ENCODE data around the gene CARHSP1.

DNA sequence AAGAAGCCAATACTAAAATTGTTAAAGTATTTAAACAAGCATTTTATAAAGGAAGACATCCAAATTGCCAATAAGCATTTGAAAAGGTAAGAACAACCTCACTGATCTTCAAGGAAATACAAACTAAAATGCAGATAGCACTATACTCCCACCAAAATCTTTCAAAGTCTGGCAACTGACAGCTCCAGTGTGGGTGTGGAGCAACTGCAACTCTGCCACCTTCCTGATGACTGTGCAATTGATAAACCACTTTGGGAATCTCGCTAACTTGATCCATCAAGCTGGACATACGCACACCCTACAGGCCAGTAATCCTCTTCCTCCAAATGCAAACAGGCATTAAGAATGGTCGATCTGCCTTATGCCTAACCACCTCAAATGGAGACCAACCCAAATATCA is 45.3 kb upstream of the CARHSP1 start:
- TF ChIP-seq, protein P1, sequence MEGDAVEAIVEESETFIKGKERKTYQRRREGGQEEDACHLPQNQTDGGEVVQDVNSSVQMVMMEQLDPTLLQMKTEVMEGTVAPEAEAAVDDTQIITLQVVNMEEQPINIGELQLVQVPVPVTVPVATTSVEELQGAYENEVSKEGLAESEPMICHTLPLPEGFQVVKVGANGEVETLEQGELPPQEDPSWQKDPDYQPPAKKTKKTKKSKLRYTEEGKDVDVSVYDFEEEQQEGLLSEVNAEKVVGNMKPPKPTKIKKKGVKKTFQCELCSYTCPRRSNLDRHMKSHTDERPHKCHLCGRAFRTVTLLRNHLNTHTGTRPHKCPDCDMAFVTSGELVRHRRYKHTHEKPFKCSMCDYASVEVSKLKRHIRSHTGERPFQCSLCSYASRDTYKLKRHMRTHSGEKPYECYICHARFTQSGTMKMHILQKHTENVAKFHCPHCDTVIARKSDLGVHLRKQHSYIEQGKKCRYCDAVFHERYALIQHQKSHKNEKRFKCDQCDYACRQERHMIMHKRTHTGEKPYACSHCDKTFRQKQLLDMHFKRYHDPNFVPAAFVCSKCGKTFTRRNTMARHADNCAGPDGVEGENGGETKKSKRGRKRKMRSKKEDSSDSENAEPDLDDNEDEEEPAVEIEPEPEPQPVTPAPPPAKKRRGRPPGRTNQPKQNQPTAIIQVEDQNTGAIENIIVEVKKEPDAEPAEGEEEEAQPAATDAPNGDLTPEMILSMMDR (IDR thresholded peaks at IDR 0.05; ENCODE audit: insufficient read depth, low read depth, low read length) = no peak
- no peak for TF ChIP-seq EZH2 (IDR thresholded peaks at IDR 0.05; ENCODE audit: insufficient read depth, low read length)
